Measurements from ENCODE around the gene DLD. TPM values are rescaled to one million over a fixed set of nuclear protein-coding genes. Genes with fewer than 3 reads are reported as not detected.
A peak's percentile ranks its signal among the peaks of the same experiment; 100 is the strongest.

Gene DLD
- total and polyA plus RNA-seq, 12 donors: 21.6 to 616 (median 149) TPM

- WGBS, 4 donors: 18 to 21% (median 19%) methylated on average over 6 of the region's 6 CpGs
- H3K27ac ChIP-seq: no peak overlapping the region
- intact Hi-C loops (cut with DNase I): loop anchor here (5.0 to 10.0 kb wide), 5 partner anchors 130 to 660 kb away; partner anchors contain the start of gene CBLL1 (in 2 of the 2)
- no peaks in the 10 kb centered on the region for H3K36me3 ChIP-seq (replicated peaks in 1 of 2)
- H3K4me3 ChIP-seq: no peak overlapping the region
- peak; percentile 33 to 69 (median 54) for DNase-seq
- no peaks in the 10 kb centered on the region for H3K9me3 ChIP-seq (replicated peaks in 1 of 3)
- no peaks in the 10 kb centered on the region for H3K27me3 ChIP-seq
- TF ChIP-seq CTCF (IDR thresholded peaks at IDR 0.05) (peak; percentile 65 to 77 (median 74)), POLR2A (IDR thresholded peaks at IDR 0.05) (no peak)
- H3K4me1 ChIP-seq (replicated peaks in 1 of 2): no peaks in the 10 kb centered on the region
These were observed 16.2 kb upstream of the DLD start for GRCh38 chr7:107874605-107875446.

GRCh38 chr7:107876916-107877315 is 14.1 kb upstream of the DLD start:
- no peak overlapping the region for H3K27ac ChIP-seq
- H3K36me3 ChIP-seq (replicated peaks in 1 of 2): no peaks in the 10 kb centered on the region
- WGBS, 4 donors: 50 to 69% (median 61%) methylated on average over 2 of the region's 2 CpGs
- H3K27me3 ChIP-seq: no peaks in the 10 kb centered on the region
- DNase-seq: no peak
- no peaks in the 10 kb centered on the region for H3K4me1 ChIP-seq (replicated peaks in 1 of 2)
- TF ChIP-seq CTCF (IDR thresholded peaks at IDR 0.05) (no peak), POLR2A (IDR thresholded peaks at IDR 0.05) (no peak)
- H3K4me3 ChIP-seq: no peak overlapping the region
- H3K9me3 ChIP-seq (replicated peaks in 1 of 3): no peaks in the 10 kb centered on the region
- intact Hi-C loops (cut with DNase I): loop anchor here (10.0 kb wide), 3 partner anchors 132 to 662 kb away; partner anchors contain the start of gene CBLL1 (in 1 of the 2)

- Histone ChIP-seq H3K27me3 (no peaks in the 10 kb centered on the region), H3K36me3 (replicated peaks in 1 of 2) (no peaks in the 10 kb centered on the region), H3K4me3 (no peak overlapping the region), H3K9me3 (replicated peaks in 1 of 3) (no peaks in the 10 kb centered on the region), H3K4me1 (replicated peaks in 1 of 2) (no peaks in the 10 kb centered on the region), H3K27ac (no peak overlapping the region)
- 67 to 78% (median 71%) methylated on average over 5 of the region's 5 CpGs for WGBS, 4 donors
- DNase-seq: no peak
- no peak for TF ChIP-seq CTCF (IDR thresholded peaks at IDR 0.05)
- TF ChIP-seq POLR2A (IDR thresholded peaks at IDR 0.05): no peak
- intact Hi-C loops (cut with DNase I): loop anchor here (10.0 kb wide), 3 partner anchors 133 to 663 kb away; partner anchors contain the start of gene CBLL1 (in 1 of the 2)
These were observed 13.1 kb upstream of the DLD start for GRCh38 chr7:107877731-107878382.

- H3K36me3 ChIP-seq (replicated peaks in 1 of 2): no peaks in the 10 kb centered on the region
- no peaks in the 10 kb centered on the region for H3K4me1 ChIP-seq (replicated peaks in 1 of 2)
- intact Hi-C loops (cut with DNase I): loop anchor here (10.0 kb wide), 3 partner anchors 134 to 664 kb away; partner anchors contain the start of gene CBLL1 (in 1 of the 2)
- no peaks in the 10 kb centered on the region for H3K27me3 ChIP-seq
- DNase-seq: no peak
- H3K9me3 ChIP-seq (replicated peaks in 1 of 3): no peaks in the 10 kb centered on the region
- H3K4me3 ChIP-seq: no peak overlapping the region
- TF ChIP-seq POLR2A (IDR thresholded peaks at IDR 0.05): no peak
- no peak for TF ChIP-seq CTCF (IDR thresholded peaks at IDR 0.05)
- WGBS, 4 donors: 42 to 58% (median 51%) methylated on average over 3 of the region's 3 CpGs
- H3K27ac ChIP-seq: no peak overlapping the region
These were observed 12.3 kb upstream of the DLD start for GRCh38 chr7:107878636-107879035.
